HUES6 (cell line): ENCODE data around the gene ZP3.
"Not testable (repeated sequence)": the region's sequence is repeated elsewhere in the genome, so short reads cannot be mapped to it uniquely, and the experiment has no call there.

Experiments
- H3K27ac ChIP-seq: 2 replicates; pipeline ENCODE4 v1.7.0; 2013; ENCODE audit warnings: low read depth, mild to moderate bottlenecking, low read length, inconsistent platforms
- H3K27me3 ChIP-seq: 2 replicates; pipeline ENCODE4 v1.6.1; 2013; ENCODE audit warnings: low read length; ENCODE audit not compliant: control insufficient read depth, insufficient read depth
- H3K36me3 ChIP-seq: 2 replicates; pipeline ENCODE4 v1.6.1; 2013; ENCODE audit warnings: low read length; ENCODE audit not compliant: control insufficient read depth, insufficient read depth
- H3K4me1 ChIP-seq: 2 replicates; pipeline ENCODE4 v1.6.1; 2013; ENCODE audit warnings: low read length; ENCODE audit not compliant: control insufficient read depth, insufficient read depth
- H3K4me3 ChIP-seq: 2 replicates; pipeline ENCODE4 v1.5.1; 2013; ENCODE audit warnings: low read depth, low read length
- H3K9ac ChIP-seq: one replicate; pipeline ENCODE4 v1.6.1; 2013; ENCODE audit warnings: mild to moderate bottlenecking, low read length
- H3K9me3 ChIP-seq: 2 replicates; pipeline ENCODE4 v1.6.1; 2013; ENCODE audit warnings: low read depth, low read length; ENCODE audit not compliant: control insufficient read depth, insufficient read depth

Gene ZP3

DNA sequence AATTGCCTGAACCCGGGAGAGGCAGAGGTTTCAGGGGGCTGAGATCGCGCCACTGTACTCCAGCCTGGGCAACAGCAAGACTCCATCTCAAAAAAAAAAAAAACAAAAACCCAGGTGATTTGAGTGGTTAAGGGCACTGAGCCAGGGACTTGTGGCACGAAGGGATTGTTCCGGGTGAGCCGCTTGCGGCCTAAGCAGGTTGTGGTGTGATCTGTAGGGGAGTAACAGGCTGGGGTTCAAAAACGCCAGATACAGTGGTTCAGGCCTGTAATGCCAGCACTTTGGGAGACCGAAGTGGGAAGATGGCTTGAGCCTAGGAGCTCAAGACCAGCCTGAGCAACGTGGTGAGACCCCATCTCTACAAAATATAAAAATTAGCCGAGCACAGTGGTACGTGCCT lies 19.1 kb downstream of the ZP3 start:
- H3K4me1 ChIP-seq, H3K27me3 ChIP-seq, H3K4me3 ChIP-seq, H3K36me3 ChIP-seq, H3K9me3 ChIP-seq, H3K9ac ChIP-seq, H3K27ac ChIP-seq: not testable (repeated sequence)

DNA sequence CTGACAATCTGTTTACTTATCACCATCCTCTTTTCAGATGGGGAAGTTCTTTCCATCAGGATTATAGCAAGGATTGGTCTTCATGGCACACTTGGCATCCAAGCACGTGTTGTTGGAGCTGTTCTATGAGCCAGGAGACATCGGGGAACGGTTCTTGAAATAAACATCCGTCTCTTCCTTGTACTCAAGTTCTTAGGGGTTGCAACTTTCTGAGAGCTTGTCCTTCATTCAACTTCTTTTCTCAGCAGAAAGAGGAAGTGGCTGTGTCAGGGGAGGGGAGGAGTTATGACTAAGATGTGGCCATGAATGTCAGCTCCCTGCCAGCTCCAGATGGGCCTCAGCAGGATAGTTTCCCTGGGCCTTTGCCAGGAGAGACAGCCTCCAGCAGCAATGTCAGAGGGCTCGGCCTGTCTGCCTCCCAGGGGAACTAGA lies 20.8 kb downstream of the ZP3 start:
- not testable (repeated sequence) for H3K9ac ChIP-seq

DNA sequence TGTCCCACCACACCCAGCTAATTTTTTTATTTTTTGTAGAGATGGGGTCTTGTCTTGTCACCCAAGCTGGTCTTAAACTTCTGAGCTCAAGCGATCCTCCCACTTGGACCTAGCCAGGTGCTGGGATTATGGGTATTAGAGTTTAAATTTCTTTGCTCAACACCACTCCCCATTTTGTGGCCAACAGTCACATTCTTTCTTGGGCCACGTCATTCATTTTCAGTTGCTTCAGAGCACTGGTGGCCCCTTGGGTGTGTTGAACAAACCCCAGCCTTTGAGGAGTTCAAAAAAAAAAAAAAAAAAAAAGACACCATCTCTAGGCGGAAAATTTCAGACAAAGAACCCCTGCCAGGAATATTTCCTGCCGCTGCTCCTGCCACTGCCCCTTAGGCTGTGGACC lies 32.3 kb downstream of the ZP3 start:
- H3K27ac ChIP-seq, H3K4me3 ChIP-seq, H3K9ac ChIP-seq, H3K4me1 ChIP-seq, H3K9me3 ChIP-seq, H3K27me3 ChIP-seq, H3K36me3 ChIP-seq: not testable (repeated sequence)

More for the DNA sequence above, 20.8 kb downstream of the ZP3 start:
- not testable (repeated sequence) for H3K9me3 ChIP-seq, H3K4me1 ChIP-seq, H3K27me3 ChIP-seq, H3K36me3 ChIP-seq, H3K4me3 ChIP-seq, H3K27ac ChIP-seq

GRCh38 chr7:76458504-76458903 lies 33.8 kb downstream of the ZP3 start:
- H3K27ac ChIP-seq, H3K4me1 ChIP-seq, H3K4me3 ChIP-seq, H3K36me3 ChIP-seq, H3K9me3 ChIP-seq, H3K9ac ChIP-seq, H3K27me3 ChIP-seq: not testable (repeated sequence)

GRCh38 chr7:76460767-76461166 lies 36.0 kb downstream of the ZP3 start:
- H3K4me1 ChIP-seq, H3K4me3 ChIP-seq, H3K27ac ChIP-seq, H3K36me3 ChIP-seq, H3K9ac ChIP-seq, H3K27me3 ChIP-seq, H3K9me3 ChIP-seq: not testable (repeated sequence)

DNA sequence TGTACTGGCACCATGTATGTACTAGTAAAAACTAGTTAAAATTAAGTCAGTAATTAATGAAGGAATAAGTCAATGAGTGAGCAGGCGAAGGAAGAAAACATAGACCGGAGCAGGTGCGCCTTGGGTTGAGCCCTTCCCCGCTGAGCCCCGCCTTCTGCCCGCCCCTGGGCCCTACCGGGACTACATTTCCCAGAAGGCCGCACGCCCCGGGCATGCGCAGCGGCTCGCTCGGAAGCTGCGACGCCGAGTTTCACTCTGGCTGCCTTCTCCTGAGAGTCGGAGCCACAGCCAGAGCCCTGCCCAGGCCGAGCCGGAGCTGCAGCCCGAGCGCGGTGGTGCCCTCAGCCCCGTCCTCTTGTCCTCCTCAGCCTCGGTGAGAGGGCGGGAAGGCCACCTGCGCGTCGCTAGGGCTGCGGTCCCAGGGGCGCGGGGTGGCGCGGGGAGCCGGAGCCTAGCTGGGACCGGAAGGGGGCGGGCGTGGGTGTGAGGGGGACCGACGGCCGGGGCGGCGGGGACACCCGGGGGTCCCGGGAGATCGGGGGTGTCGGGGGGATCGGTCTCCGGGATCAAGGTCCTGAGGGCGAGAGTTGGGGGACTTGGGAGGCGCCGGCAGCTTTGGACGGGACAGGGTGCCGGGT lies 36.8 kb downstream of the ZP3 start, which contains the start of gene DTX2:
Gene DTX2 (plus strand): TSS at position 246 of the 638 bp plus-strand sequence. CDS start 18,801 bp downstream, outside the sequence.
- peak within 1 kb of the TSS; percentile 57 for H3K4me3 ChIP-seq

DNA sequence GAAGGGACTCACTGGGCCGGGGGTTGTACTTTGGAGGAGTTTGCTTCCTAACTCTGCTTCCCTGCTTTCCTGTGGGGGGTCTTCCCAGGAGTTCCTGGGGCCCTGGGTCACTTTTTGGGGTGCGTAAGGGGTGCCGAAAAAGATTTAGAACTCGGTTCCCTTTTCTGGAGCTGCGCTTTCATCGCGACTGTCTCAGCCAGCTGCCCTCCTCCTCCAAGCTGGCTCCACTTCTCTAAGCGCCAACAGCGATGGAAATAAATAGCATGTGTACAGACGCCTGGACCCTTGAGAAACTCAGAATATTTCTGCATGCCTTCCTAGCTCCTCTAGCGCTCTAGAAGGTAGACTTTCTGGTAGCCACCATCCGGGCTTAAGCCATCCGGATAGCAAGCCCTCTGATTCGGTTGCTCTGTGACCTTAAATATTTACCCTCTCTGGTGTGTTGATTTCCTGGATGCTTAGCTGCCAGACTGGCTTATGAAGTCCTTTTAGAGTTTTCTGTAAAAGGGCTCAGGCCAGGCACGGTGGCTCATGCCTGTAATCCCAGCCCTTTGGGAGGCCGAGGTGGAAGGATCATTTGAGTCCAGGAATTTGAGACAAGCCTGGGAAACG lies 37.6 kb downstream of the ZP3 start:
- H3K9me3 ChIP-seq, H3K27me3 ChIP-seq, H3K27ac ChIP-seq, H3K36me3 ChIP-seq, H3K4me3 ChIP-seq, H3K4me1 ChIP-seq, H3K9ac ChIP-seq: not testable (repeated sequence)

More for the DNA sequence above, 36.8 kb downstream of the ZP3 start, which contains the start of gene DTX2:
- peak within 1 kb of the TSS; percentile 39 for H3K9ac ChIP-seq
- not testable (repeated sequence) for H3K4me1 ChIP-seq, H3K27me3 ChIP-seq, H3K27ac ChIP-seq, H3K9me3 ChIP-seq, H3K36me3 ChIP-seq

GRCh38 chr7:76464959-76465358 lies 40.2 kb downstream of the ZP3 start:
- not testable (repeated sequence) for H3K9me3 ChIP-seq, H3K36me3 ChIP-seq, H3K4me1 ChIP-seq, H3K9ac ChIP-seq, H3K27ac ChIP-seq, H3K4me3 ChIP-seq, H3K27me3 ChIP-seq

DNA sequence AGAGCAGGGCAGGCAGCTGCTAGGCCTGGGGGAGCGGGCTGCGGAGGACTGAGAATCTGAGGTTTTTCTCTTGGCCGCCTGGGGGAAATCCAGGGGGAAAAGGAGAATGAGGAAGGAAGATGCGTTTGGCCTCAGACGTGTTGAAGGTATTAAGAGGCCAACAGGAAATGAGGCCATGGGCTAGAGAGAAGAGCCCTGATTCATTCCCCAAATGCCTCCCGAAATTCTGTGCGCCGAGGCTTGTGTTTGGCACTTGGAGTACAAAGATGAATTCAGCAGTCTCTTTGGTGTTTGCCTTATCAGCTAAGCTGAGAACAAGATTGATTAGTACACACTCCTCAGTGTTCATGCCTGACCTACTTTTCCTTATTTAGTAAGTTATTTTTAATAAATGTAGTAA lies 41.2 kb downstream of the ZP3 start:
- H3K27ac ChIP-seq: not testable (repeated sequence)

DNA sequence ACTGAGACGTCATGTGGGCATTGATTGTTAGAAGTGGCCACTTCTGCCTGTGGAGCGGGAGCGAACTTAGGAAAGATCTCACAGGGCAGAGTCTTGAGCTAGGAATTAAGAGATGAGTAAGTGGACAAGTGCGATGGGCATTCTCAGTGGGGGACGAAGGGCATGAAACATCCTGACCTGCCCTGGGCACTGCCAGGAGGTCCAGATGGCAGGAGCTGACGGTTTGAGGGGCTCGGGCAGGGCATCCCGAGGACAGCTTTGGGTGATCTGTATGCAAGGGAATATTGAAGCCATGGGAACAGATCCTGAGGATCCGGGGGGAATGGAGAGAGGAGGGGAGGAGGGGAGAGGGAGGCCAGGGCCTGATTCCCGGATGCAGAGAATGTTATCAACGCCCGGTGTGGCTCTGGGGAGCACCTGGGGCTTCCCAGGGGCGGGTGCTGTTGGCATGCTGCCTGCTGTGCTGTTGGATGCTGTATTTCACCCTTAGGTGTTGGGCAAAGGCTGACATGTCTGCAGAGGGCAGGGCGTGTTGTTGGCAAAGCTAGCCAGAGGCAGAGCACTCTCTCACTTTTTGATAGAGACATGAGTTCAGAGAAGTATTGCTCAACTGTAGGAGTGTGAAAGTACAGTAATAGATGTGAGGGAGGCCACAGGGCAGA lies 43.1 kb downstream of the ZP3 start:
- not testable (repeated sequence) for H3K4me3 ChIP-seq, H3K4me1 ChIP-seq, H3K27me3 ChIP-seq, H3K9ac ChIP-seq, H3K27ac ChIP-seq, H3K9me3 ChIP-seq, H3K36me3 ChIP-seq

More for the DNA sequence above, 41.2 kb downstream of the ZP3 start:
- H3K9ac ChIP-seq, H3K9me3 ChIP-seq, H3K36me3 ChIP-seq, H3K4me1 ChIP-seq, H3K27me3 ChIP-seq, H3K4me3 ChIP-seq: not testable (repeated sequence)

GRCh38 chr7:76471556-76472221 lies 46.9 kb downstream of the ZP3 start:
- H3K36me3 ChIP-seq, H3K4me1 ChIP-seq, H3K4me3 ChIP-seq, H3K27ac ChIP-seq, H3K27me3 ChIP-seq, H3K9ac ChIP-seq, H3K9me3 ChIP-seq: not testable (repeated sequence)
